Esophagus squamous epithelium (tissue), 4 donors: ENCODE results near the gene XKR8.

ENCODE experiments used
- POLR2A ChIP-seq, 4 donors: fragments of 450-650 bp; IDR thresholded peaks; one replicate each; pipeline ENCODE4 v1.6.1; 2017; ENCODE audit warnings: antibody characterized with exemption in 4 of 4, mild to moderate bottlenecking in 4 of 4, moderate library complexity in 3 of 4
- TF ChIP-seq, protein P1 (sequence below), 6 experiments: fragments of 450-650 bp in 4 of 6; fragments of 200-600 bp in 2 of 6; sonication (generic) in 2 of 6; IDR thresholded peaks; one replicate each; pipeline ENCODE4 v1.5.1; 2016 to 2019; ENCODE audit warnings: antibody characterized with exemption in 6 of 6, mild to moderate bottlenecking in 4 of 6, moderate library complexity in 4 of 6

DNA sequence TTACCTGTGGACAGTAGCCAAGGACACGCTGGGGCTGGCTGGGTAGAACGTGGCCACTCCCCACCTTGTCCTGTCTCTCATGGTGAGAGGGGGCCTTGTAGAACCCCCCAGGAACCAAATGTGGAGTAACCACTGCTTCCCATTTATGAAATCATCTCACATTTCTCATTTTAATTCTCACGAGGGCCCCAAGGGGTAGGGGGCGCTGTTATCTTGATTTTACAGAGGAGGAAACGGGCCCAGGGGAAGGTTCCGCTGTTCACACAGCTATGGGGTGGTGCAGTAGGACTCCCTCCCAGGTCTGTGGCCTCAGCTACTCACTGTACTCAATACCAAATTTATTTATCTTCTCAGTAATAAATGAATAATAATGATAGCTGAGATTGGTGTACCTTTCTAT lies 19.5 kb upstream of the XKR8 start:
- TF ChIP-seq, protein P1, sequence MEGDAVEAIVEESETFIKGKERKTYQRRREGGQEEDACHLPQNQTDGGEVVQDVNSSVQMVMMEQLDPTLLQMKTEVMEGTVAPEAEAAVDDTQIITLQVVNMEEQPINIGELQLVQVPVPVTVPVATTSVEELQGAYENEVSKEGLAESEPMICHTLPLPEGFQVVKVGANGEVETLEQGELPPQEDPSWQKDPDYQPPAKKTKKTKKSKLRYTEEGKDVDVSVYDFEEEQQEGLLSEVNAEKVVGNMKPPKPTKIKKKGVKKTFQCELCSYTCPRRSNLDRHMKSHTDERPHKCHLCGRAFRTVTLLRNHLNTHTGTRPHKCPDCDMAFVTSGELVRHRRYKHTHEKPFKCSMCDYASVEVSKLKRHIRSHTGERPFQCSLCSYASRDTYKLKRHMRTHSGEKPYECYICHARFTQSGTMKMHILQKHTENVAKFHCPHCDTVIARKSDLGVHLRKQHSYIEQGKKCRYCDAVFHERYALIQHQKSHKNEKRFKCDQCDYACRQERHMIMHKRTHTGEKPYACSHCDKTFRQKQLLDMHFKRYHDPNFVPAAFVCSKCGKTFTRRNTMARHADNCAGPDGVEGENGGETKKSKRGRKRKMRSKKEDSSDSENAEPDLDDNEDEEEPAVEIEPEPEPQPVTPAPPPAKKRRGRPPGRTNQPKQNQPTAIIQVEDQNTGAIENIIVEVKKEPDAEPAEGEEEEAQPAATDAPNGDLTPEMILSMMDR (IDR thresholded peaks at IDR 0.05): peak in 2 of 6 experiments; percentile 21 to 24
- no peak for TF ChIP-seq POLR2A (IDR thresholded peaks at IDR 0.05)
